ENCODE data around the gene NUDT22. TPM values are rescaled to one million over a fixed set of nuclear protein-coding genes. Genes with fewer than 3 reads are reported as not detected.

NUDT22 gene
- polyA plus RNA-seq (ENCODE audit: insufficient read length in 10 of 10): 10 to 100 TPM; 12.0 to 21.5 (median 17.7) TPM
- long read RNA-seq, donor 1, partial matches to known transcripts: 36 of 69 reads
- long read RNA-seq, donor 1, other reads (novel, unspliced or antisense): 29 of 69 reads
- long read RNA-seq, donor 2, partial matches to known transcripts: 0 of 4 reads
- long read RNA-seq, donor 2, other reads (novel, unspliced or antisense): 0 of 4 reads
- long read RNA-seq, donor 3: 0 reads
- long read RNA-seq, donor 4, partial matches to known transcripts: 0 of 2 reads
- long read RNA-seq, donor 4, other reads (novel, unspliced or antisense): 0 of 2 reads
- long read RNA-seq, donor 5, partial matches to known transcripts: 12 of 17 reads
- long read RNA-seq, donor 5, other reads (novel, unspliced or antisense): 0 of 17 reads
- long read RNA-seq, donor 6, transcript NUDT22-201 (6 exons, 1,094 nt): major isoform, 5 of 13 reads
- long read RNA-seq, donor 6, partial matches to known transcripts: 5 of 13 reads
- long read RNA-seq, donor 6, other reads (novel, unspliced or antisense): 0 of 13 reads
- long read RNA-seq, donor 7, partial matches to known transcripts: 0 of 6 reads
- long read RNA-seq, donor 7, other reads (novel, unspliced or antisense): 0 of 6 reads
- long read RNA-seq, donor 8, partial matches to known transcripts: 0 of 5 reads
- long read RNA-seq, donor 8, other reads (novel, unspliced or antisense): 0 of 5 reads
- long read RNA-seq, donor 9, partial matches to known transcripts: 0 of 1 reads
- long read RNA-seq, donor 9, other reads (novel, unspliced or antisense): 0 of 1 reads

- peak; percentile 87 to 96 (median 93) for DNase-seq
Observed at GRCh38 chr11:64225608-64226506, at the start of gene NUDT22, which contains the start of gene TRPT1. Gene NUDT22 (plus strand): TSS chr11:64226274. CDS start chr11:64226653, 379 bp downstream. Gene TRPT1 (minus strand): TSS chr11:64226186. CDS start chr11:64225860, 326 bp downstream.

GRCh38 chr11:64176751-64177150 lies 49.3 kb upstream of the NUDT22 start:
- no peak for DNase-seq

DNA sequence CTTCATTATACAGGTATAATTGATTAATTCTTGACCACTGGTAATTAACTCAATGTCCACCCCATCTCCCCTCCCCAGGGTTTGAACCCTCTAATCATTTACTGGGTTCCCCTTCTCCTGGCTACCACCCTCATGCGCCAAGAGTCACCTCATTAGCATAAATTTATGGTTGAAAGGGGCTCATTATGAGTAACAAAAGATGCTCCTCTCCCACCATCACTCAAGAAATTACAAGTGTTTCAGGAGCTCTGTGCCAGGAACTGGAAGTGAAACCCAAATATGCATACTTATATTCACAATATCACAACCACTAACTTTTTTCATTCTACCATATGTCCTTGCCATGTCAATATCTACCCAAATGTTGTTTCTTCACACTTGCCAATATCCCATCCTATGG lies 47.9 kb upstream of the NUDT22 start:
- DNase-seq: no peak

DNA sequence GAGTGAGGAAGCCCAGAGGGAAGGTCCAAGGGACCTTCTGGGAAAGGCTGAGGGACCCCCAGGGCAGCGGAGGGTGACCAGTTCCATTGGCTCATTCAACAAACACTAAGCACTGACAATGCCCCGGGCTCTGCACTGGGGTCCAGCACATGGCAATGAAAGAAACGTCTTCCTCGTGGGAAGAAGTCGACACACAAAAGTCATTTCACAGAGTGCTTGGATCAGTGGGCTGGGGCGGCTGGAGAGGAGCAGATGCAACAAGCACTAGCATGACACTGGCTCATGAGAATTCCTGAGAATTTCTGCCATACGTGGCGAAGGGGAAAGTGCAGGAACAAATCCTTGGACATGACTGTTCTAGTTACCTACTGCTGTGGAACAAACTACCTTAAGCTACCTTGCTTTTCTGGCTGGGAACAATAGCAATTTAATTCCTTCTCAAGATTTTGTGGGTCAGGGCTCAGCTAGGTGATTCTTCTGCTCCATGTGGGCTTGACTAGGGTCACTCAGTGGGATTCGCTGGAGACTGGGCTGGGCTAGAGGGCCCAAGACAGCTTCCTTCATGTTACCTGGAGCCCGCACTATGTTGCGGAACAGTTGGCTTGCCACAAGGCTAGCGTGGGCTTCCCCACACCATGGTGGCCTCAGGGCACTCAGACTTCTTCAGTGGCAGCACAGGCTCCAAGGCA lies 47.0 kb upstream of the NUDT22 start:
- DNase-seq: no peak

- peak in 2 of 3 donors; percentile 19 to 40 for DNase-seq
Observed at GRCh38 chr11:64180891-64181290, 45.2 kb upstream of the NUDT22 start.

DNA sequence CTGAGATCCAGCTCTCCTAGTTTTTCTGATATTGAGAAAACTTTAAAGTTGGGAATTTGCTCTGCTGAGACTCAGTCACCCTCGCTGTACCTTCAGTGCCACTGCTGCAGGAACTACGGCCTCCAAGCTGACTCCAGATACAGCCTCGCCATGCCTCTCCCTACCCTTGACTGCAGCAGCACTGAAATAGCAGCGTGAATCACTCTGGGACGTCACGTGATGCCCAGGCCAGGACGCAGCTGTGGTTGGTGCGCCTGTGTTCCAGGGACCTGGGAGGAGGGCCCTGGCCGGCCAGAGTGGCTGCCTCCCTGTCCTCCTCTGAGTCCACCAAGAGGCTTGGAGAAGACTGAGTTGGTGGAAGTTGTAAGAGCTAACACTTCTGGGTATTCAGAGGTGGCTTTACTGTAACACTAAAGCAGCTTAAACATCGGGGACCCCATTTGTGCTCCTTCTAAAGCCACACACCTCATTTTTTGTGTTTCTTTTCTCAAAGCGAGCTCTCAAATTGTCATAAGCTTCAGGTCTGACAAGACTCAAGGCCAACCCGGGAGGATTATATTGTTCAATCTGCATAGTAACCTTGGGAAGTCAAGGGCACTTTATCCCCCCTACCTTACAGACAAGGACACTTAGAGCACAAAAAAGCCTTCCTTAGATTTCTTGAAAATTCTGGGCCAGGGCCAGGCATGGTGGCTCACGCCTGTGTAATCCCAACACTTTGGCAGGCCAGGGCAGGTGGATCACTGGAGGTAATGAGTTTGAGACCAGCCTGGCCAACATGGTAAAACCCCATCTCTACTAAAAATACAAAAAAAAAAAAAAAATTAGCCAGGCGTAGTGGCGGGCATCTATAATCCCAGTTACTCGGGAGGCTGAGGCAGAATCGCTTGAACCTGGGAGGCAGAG lies 44.3 kb upstream of the NUDT22 start:
- peak; percentile 93 to 96 (median 94) for DNase-seq

DNA sequence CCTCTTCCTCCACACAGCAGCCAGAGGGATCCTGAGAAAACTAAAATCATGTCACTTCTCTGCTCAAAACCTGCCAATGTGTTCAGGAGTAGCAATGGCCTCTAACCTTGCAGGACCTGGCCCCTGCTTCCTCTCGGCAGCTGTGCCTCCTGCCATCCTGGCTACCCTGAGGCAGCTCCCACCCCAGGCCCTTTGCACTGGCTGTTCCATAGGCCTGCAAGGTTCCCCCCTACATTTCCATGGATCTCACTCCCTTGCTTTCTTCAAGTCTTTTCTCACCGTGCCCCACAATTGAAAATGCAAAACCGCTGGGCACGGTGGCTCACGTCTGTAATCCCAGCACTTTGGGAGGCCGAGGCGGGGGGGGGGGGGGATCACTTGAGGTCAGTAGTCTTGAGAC lies 42.2 kb upstream of the NUDT22 start:
- DNase-seq: no peak

DNA sequence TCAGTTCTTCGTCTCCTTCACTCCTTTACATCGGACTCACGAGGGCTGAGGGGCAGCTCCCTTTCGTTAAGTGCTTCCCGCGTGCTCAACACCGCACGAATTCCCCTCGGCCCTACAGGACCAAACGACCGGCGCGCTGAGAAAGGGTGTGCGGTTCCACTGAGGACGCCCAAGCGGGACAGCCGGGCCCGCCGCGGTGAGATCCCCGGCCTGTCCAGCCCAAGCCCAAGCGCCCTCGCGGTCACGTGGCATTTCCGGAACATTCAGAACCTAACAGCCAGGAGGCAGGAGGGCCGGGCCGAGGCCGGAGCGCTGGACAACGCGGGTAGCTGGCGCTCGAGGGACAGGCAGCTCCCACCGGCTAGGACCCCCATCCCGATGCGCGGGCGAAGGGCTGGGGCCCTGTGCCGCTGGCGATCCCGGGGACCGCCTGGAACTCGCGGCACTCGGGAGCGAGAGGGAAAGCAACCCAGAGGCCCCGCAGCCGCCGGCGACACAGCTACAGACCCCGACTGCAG lies 40.8 kb upstream of the NUDT22 start:
- DNase-seq: peak in 1 of 3 donors; percentile 87

GRCh38 chr11:64185693-64186491 lies 40.2 kb upstream of the NUDT22 start, which contains the start of gene STIP1:
Gene STIP1 (plus strand): TSS chr11:64186171. CDS start chr11:64186262, 91 bp downstream.
- peak; percentile 100 for DNase-seq

GRCh38 chr11:64186492-64187165 lies 39.4 kb upstream of the NUDT22 start:
- peak in 1 of 3 donors; percentile 58 for DNase-seq

GRCh38 chr11:64192434-64192833 lies 33.6 kb upstream of the NUDT22 start:
- no peak for DNase-seq

- DNase-seq: no peak
Observed at GRCh38 chr11:64196626-64197025, 29.4 kb upstream of the NUDT22 start.

GRCh38 chr11:64198511-64198910 lies 27.6 kb upstream of the NUDT22 start:
- no peak for DNase-seq

DNA sequence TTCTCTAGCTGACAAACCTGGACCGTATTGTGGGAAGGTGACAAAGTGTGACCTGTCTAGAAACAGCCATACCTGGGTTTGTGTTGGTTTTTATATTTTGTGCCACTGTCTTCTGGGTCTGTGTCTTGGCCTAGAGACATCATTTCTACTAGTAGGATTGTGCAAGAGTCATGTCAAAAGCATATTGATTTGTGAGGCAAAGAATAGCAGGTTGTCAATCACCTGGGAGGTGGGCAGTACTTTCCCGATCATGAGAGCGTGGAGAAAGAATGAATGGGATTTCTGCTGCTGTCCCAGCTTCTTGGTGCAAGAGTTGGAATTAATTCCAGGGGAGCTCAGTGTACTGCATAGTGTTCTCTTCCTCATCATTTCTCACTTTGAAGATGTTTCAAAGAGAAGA lies 24.5 kb upstream of the NUDT22 start:
- no peak for DNase-seq

DNA sequence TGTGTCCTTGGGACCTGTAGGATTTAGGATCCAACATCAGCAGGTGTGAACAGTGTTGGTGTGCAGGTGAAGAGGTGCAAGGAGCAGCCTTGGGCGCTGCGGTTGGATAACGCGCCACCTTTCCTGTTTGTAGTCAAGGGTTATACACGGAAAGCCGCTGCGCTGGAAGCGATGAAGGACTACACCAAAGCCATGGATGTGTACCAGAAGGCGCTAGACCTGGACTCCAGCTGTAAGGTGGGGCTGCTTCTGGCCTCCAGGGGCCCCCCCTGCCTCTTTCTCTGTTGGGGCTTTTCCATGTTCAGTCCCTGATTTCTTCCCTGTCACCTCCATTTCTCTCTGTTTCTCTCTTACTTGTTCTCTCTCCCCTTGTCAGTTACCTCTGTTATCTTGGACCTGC lies 23.1 kb upstream of the NUDT22 start:
- no peak for DNase-seq

DNA sequence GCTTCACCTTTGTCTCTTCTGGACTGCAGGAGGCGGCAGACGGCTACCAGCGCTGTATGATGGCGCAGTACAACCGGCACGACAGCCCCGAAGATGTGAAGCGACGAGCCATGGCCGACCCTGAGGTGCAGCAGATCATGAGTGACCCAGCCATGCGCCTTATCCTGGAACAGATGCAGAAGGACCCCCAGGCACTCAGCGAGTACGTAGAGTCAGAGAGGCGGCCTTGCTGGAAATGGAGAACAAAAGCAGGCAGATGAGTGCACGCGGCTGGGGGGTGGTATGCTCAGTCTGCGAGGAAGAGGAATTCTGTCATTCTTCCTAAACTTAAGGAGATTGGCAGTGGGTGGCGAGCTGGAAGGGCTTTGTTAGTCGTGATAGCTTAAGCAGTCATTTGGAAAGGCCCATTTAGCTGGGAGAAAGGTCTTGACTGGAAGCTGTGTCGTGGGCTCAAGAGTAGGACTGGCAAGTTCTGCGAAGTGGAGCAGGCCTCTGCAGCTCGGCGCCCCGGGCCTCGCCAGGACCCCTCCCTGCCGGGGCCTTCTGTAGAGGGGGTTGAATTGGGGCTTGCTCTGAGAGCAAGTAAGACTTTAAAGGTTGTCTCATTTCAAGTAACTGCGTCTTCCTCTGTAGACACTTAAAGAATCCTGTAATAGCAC lies 22.5 kb upstream of the NUDT22 start:
- no peak for DNase-seq

DNA sequence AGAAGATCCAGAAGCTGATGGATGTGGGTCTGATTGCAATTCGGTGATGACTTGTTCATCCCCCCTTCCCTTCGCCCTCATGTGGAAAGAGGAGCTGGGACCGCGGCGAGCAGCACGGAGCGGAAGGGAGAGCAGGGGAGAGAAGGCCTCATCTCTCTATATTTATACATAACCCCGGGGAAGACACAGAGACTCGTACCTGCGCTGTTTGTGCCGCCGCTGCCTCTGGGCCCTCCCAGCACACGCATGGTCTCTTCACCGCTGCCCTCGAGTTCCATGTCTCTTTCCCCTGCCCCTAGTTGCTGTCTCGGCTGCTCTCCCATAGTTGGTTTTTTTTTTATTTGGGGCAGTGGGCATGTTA lies 22.0 kb upstream of the NUDT22 start:
- no peak for DNase-seq
